K562 (cell line): ENCODE measurements around the gene RBM19. TPM values are rescaled to one million over a fixed set of nuclear protein-coding genes. Genes with fewer than 3 reads are reported as not detected.

Experiments
- DPF2 ChIP-seq: fragments of 450-650 bp; IDR thresholded peaks from 2 replicates; pipeline ENCODE4 v1.6.1; 2016
- JUND ChIP-seq, 2 experiments: IDR thresholded peaks; 2 replicates in 1 of 2; 3 replicates in 1 of 2; pipeline ENCODE4 v1.6.1; 2011; ENCODE audit warnings: borderline replicate concordance in 2 of 2, low read depth in 2 of 2, low read length in 2 of 2, improper control_type of control experiment in 1 of 2, missing biosample characterization in 1 of 2, missing genetic modification characterization in 1 of 2, missing genetic modification reagents in 1 of 2
- KAT7 ChIP-seq: sonication (generic); formaldehyde crosslinking; IDR thresholded peaks from 2 replicates; pipeline ENCODE4 v1.8.0; 2022; ENCODE audit warnings: missing genetic modification reagents, mild to moderate bottlenecking, borderline replicate concordance
- KDM1A ChIP-seq, 2 experiments: fragments of 450-650 bp; IDR thresholded peaks; 2 replicates each; pipeline ENCODE4 v1.6.1; 2016; ENCODE audit warnings: mild to moderate bottlenecking in 2 of 2
- KLF13 ChIP-seq: fragments of 450-650 bp; IDR thresholded peaks from 2 replicates; pipeline ENCODE4 v1.6.1; 2016; ENCODE audit warnings: missing genetic modification characterization, low read depth, mild to moderate bottlenecking, missing compliant biosample characterization, moderate library complexity, borderline replicate concordance
- MBD2 ChIP-seq: sonication (generic); IDR thresholded peaks from 2 replicates; pipeline ENCODE4 v1.6.1; 2016; ENCODE audit warnings: low read depth, borderline replicate concordance
- MYC ChIP-seq, 2 experiments: fragments of 250-450 bp in 1 of 2; sonication (Bioruptor Pico) in 1 of 2; IDR thresholded peaks; 2 replicates each; pipeline versions ENCODE4 v1.5.1 to v1.6.1; 2012 to 2021; ENCODE audit warnings: low read depth in 2 of 2, borderline replicate concordance in 1 of 2, improper control_type of control experiment in 1 of 2, low read length in 1 of 2, mild to moderate bottlenecking in 1 of 2, moderate library complexity in 1 of 2
- NCOR1 ChIP-seq: fragments of 450-650 bp; IDR thresholded peaks from 2 replicates; pipeline ENCODE4 v1.6.1; 2016; ENCODE audit warnings: mild to moderate bottlenecking, moderate library complexity
- NELFE ChIP-seq: IDR thresholded peaks from 2 replicates; pipeline ENCODE4 v1.6.1; 2011; ENCODE audit warnings: mild to moderate bottlenecking; ENCODE audit not compliant: insufficient read depth, insufficient read length
- PHF8 ChIP-seq: fragments of 200-600 bp; sonication (generic); IDR thresholded peaks from 2 replicates; pipeline ENCODE4 v1.6.1; 2012; ENCODE audit warnings: mixed run types, mild to moderate bottlenecking, inconsistent platforms, low read length, moderate library complexity, borderline replicate concordance
- SIN3B ChIP-seq: fragments of 450-650 bp; IDR thresholded peaks from 2 replicates; pipeline ENCODE4 v1.6.1; 2017; ENCODE audit warnings: low read depth, mild to moderate bottlenecking, moderate library complexity
- ZNF408 ChIP-seq: fragments of 250-450 bp; sonication (Bioruptor Pico); IDR thresholded peaks from 2 replicates; pipeline ENCODE4 v1.4.0; 2020; ENCODE audit warnings: low read depth, mild to moderate bottlenecking, moderate library complexity
- ZNF586 ChIP-seq: fragments of 450-650 bp; formaldehyde crosslinking; conservative IDR thresholded peaks from 2 replicates; pipeline ENCODE4 v1.4.0; 2020; ENCODE audit warnings: mild to moderate bottlenecking, moderate library complexity
- ZZZ3 ChIP-seq: fragments of 450-650 bp; IDR thresholded peaks from 2 replicates; pipeline ENCODE4 v1.6.1; 2016; ENCODE audit warnings: antibody characterized with exemption, mild to moderate bottlenecking, moderate library complexity
- polyA plus RNA-seq, 8 experiments: library from polyadenylated mRNA; depleted of rRNA in 4 of 8; stranded (reverse) in 5 of 8; unstranded in 3 of 8; fragments of >200 nt; fragmentation: Nextera tagmentation in 2 of 8; fragmentation: Illumina TruSeq in 1 of 8; extraction: Ambion mirVana in 2 of 8; extraction: Trizol in 1 of 8; gene quantifications; 2 replicates each; pipeline versions ENCODE4 v1.2.1 to v1.2.3, GENCODE V29; 2011 to 2014; ENCODE audit warnings: inconsistent platforms in 1 of 8, missing spikeins in 1 of 8
- total RNA-seq, 7 experiments: library from RNA; depleted of rRNA in 6 of 7; stranded (reverse); fragments of >200 nt in 6 of 7; fragmentation: Illumina TruSeq in 2 of 7; extraction: Trizol in 2 of 7; gene quantifications; 2 replicates each; pipeline versions ENCODE4 v1.2.1 to v1.2.3, GENCODE V29; 2011 to 2021; ENCODE audit warnings: low replicate concordance in 1 of 7
- TF ChIP-seq, protein P1 (sequence below): fragments of 450-650 bp; formaldehyde crosslinking; IDR thresholded peaks from 2 replicates; pipeline ENCODE4 v1.4.0; 2020; ENCODE audit warnings: mild to moderate bottlenecking, mixed read lengths
- TF ChIP-seq, protein P2 (sequence below): conservative IDR thresholded peaks from 2 replicates; pipeline ENCODE4 v1.6.1; 2011; ENCODE audit warnings: low read depth, mild to moderate bottlenecking, low read length; ENCODE audit not compliant: control insufficient read depth
- TF ChIP-seq, protein P3 (sequence below): fragments of 250-450 bp; sonication (Bioruptor Pico); IDR thresholded peaks from 2 replicates; pipeline ENCODE4 v1.4.0; 2020
- TF ChIP-seq, protein P4 (sequence below): sonication (generic); formaldehyde crosslinking; IDR thresholded peaks from 2 replicates; pipeline ENCODE4 v1.8.0; 2022; ENCODE audit warnings: missing genetic modification reagents, mild to moderate bottlenecking, moderate library complexity, borderline replicate concordance

RBM19 gene
- total and polyA plus RNA-seq, 9 of the 15 experiments (the other 6 are each of a cell fraction or from before 2014, with no cell fraction given), result 16.0 to 58.4 (median 37.9) TPM

DNA sequence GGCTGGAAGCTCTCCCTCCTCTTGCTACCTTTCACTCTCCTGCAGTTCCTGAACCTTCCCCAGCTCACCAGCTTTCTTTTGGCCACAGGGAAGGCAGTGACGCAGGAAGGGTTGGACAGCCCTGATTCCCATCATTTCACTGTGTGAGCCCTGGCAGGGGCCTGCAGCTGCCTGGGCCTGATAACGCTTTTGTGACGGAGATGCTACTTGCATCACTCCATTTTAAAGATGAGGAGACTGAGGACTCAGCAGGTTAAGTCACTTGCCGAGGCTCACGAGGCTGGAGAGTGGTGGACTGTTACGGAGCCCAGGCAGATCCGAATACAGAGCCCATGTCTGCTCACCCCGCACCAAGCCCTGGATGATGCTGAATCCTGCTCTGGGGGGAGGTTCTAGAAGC, 145.3 kb downstream of the RBM19 start (continued):
- TF ChIP-seq KLF13 (tag) (no peak), ZNF586 (CRISPR knock-in tag) (no peak), SIN3B (no peak), ZZZ3 (no peak), DPF2 (peak; percentile 49; the same call in 1 of the 2 replicates), MYC (IDR thresholded peaks at IDR 0.05; ENCODE audit: low read depth, low read length) (no peak), MYC (CRISPR knock-in tag; IDR thresholded peaks at IDR 0.05; ENCODE audit: borderline replicate concordance, low read depth) (no peak), PHF8 (no peak), KDM1A (IDR thresholded peaks at IDR 0.05) (peak; percentile 71 to 82; a peak in 3 of 4 replicates), ZNF408 (CRISPR knock-in tag) (no peak), MBD2 (0 out of 2 replicates have a peak, but pooled peaks have one; percentile 17), JUND (IDR thresholded peaks at IDR 0.05; ENCODE audit: borderline replicate concordance, low read depth, low read length) (no peak), JUND (tag; IDR thresholded peaks at IDR 0.05; ENCODE audit: borderline replicate concordance, low read depth, low read length) (no peak), KAT7 (CRISPR knock-in tag) (no peak), NELFE (no peak), NCOR1 (no peak)
- TF ChIP-seq, protein P1, sequence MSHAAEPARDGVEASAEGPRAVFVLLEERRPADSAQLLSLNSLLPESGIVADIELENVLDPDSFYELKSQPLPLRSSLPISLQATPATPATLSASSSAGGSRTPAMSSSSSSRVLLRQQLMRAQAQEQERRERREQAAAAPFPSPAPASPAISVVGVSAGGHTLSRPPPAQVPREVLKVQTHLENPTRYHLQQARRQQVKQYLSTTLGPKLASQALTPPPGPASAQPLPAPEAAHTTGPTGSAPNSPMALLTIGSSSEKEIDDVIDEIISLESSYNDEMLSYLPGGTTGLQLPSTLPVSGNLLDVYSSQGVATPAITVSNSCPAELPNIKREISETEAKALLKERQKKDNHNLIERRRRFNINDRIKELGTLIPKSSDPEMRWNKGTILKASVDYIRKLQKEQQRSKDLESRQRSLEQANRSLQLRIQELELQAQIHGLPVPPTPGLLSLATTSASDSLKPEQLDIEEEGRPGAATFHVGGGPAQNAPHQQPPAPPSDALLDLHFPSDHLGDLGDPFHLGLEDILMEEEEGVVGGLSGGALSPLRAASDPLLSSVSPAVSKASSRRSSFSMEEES, result no peak
- TF ChIP-seq, protein P2, sequence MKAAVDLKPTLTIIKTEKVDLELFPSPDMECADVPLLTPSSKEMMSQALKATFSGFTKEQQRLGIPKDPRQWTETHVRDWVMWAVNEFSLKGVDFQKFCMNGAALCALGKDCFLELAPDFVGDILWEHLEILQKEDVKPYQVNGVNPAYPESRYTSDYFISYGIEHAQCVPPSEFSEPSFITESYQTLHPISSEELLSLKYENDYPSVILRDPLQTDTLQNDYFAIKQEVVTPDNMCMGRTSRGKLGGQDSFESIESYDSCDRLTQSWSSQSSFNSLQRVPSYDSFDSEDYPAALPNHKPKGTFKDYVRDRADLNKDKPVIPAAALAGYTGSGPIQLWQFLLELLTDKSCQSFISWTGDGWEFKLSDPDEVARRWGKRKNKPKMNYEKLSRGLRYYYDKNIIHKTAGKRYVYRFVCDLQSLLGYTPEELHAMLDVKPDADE, result no peak
- TF ChIP-seq, protein P3, sequence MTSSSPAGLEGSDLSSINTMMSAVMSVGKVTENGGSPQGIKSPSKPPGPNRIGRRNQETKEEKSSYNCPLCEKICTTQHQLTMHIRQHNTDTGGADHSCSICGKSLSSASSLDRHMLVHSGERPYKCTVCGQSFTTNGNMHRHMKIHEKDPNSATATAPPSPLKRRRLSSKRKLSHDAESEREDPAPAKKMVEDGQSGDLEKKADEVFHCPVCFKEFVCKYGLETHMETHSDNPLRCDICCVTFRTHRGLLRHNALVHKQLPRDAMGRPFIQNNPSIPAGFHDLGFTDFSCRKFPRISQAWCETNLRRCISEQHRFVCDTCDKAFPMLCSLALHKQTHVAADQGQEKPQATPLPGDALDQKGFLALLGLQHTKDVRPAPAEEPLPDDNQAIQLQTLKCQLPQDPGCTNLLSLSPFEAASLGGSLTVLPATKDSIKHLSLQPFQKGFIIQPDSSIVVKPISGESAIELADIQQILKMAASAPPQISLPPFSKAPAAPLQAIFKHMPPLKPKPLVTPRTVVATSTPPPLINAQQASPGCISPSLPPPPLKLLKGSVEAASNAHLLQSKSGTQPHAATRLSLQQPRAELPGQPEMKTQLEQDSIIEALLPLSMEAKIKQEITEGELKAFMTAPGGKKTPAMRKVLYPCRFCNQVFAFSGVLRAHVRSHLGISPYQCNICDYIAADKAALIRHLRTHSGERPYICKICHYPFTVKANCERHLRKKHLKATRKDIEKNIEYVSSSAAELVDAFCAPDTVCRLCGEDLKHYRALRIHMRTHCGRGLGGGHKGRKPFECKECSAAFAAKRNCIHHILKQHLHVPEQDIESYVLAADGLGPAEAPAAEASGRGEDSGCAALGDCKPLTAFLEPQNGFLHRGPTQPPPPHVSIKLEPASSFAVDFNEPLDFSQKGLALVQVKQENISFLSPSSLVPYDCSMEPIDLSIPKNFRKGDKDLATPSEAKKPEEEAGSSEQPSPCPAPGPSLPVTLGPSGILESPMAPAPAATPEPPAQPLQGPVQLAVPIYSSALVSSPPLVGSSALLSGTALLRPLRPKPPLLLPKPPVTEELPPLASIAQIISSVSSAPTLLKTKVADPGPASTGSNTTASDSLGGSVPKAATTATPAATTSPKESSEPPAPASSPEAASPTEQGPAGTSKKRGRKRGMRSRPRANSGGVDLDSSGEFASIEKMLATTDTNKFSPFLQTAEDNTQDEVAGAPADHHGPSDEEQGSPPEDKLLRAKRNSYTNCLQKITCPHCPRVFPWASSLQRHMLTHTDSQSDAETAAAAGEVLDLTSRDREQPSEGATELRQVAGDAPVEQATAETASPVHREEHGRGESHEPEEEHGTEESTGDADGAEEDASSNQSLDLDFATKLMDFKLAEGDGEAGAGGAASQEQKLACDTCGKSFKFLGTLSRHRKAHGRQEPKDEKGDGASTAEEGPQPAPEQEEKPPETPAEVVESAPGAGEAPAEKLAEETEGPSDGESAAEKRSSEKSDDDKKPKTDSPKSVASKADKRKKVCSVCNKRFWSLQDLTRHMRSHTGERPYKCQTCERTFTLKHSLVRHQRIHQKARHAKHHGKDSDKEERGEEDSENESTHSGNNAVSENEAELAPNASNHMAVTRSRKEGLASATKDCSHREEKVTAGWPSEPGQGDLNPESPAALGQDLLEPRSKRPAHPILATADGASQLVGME (CRISPR knock-in tag), result no peak
- TF ChIP-seq, protein P4, sequence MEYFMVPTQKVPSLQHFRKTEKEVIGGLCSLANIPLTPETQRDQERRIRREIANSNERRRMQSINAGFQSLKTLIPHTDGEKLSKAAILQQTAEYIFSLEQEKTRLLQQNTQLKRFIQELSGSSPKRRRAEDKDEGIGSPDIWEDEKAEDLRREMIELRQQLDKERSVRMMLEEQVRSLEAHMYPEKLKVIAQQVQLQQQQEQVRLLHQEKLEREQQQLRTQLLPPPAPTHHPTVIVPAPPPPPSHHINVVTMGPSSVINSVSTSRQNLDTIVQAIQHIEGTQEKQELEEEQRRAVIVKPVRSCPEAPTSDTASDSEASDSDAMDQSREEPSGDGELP, result peak; percentile 49; the same call in 1 of the 2 replicates
